SU-DHL-6 (cell line): ENCODE measurements around the gene COBLL1.

Experiments
- H2AFZ ChIP-seq: fragments of 200-600 bp; sonication (generic); 2 replicates; pipeline ENCODE4 v1.6.1; 2014; ENCODE audit warnings: low read depth, mild to moderate bottlenecking, moderate library complexity, mixed read lengths, antibody characterized with exemption, low read length; ENCODE audit not compliant: severe bottlenecking
- H3F3A ChIP-seq: fragments of 200-600 bp; shearing (Covaris generic); 2 replicates; pipeline ENCODE4 v1.6.0; 2016; ENCODE audit warnings: antibody characterized with exemption, mild to moderate bottlenecking; ENCODE audit not compliant: insufficient read depth
- H3K27ac ChIP-seq: fragments of 200-600 bp; sonication (generic); 2 replicates; pipeline ENCODE4 v1.5.1; 2016; ENCODE audit warnings: low read depth, mild to moderate bottlenecking, low read length, moderate library complexity, mixed read lengths
- H3K27me3 ChIP-seq: fragments of 200-600 bp; sonication (generic), shearing (Covaris generic); 2 replicates; pipeline ENCODE4 v1.6.0; 2014; ENCODE audit warnings: mild to moderate bottlenecking, low read length
- H3K36me3 ChIP-seq: fragments of 200-600 bp; sonication (generic); 2 replicates; pipeline ENCODE4 v1.6.1; 2014; ENCODE audit warnings: mild to moderate bottlenecking, low read length, mixed read lengths
- H3K4me2 ChIP-seq: fragments of 300-600, 200-600 bp; shearing (Covaris generic), sonication (generic); 2 replicates; pipeline ENCODE4 v1.6.0; 2014; ENCODE audit warnings: low read length, low read depth, mild to moderate bottlenecking; ENCODE audit not compliant: poor library complexity, severe bottlenecking
- H3K4me3 ChIP-seq: fragments of 200-600 bp; sonication (generic); 2 replicates; pipeline ENCODE4 v1.5.1; 2014; ENCODE audit warnings: antibody characterized with exemption, low read length, mild to moderate bottlenecking, mixed read lengths; ENCODE audit not compliant: insufficient read depth, poor library complexity, severe bottlenecking
- H3K79me2 ChIP-seq: fragments of 200-600 bp; sonication (generic); 2 replicates; pipeline ENCODE4 v1.6.1; 2014; ENCODE audit warnings: mild to moderate bottlenecking, low read length, moderate library complexity; ENCODE audit not compliant: insufficient read depth
- H3K9ac ChIP-seq: fragments of 200-600 bp; sonication (generic); 2 replicates; pipeline ENCODE4 v1.7.0; 2014; ENCODE audit warnings: mild to moderate bottlenecking, low read length
- H3K9me2 ChIP-seq: fragments of 200-600 bp; sonication (generic); replicated peaks from 2 replicates; pipeline ENCODE4 v1.6.1; 2014; ENCODE audit warnings: low read length; ENCODE audit not compliant: insufficient read depth
- H3K9me3 ChIP-seq: fragments of 200-600 bp; sonication (generic); 2 replicates; pipeline ENCODE4 v1.6.1; 2014; ENCODE audit warnings: low read length, mixed read lengths; ENCODE audit not compliant: insufficient read depth
- H4K20me1 ChIP-seq: fragments of 200-600 bp; sonication (generic); 2 replicates; pipeline ENCODE4 v1.6.1; 2014; ENCODE audit warnings: low read depth, mild to moderate bottlenecking, antibody characterized with exemption, low read length, moderate library complexity, mixed read lengths
- EZH2phosphoT487 ChIP-seq: fragments of 200-600 bp; sonication (generic), shearing (Covaris generic); conservative IDR thresholded peaks from 2 replicates; pipeline ENCODE4 v1.6.1; 2018; ENCODE audit warnings: mild to moderate bottlenecking, antibody characterized with exemption, low read length, moderate library complexity, mixed read lengths
- TF ChIP-seq, protein P1 (sequence below): fragments of 200-600 bp; sonication (generic); IDR thresholded peaks from one replicate; pipeline ENCODE4 v1.5.1; 2017; ENCODE audit warnings: antibody characterized with exemption, mild to moderate bottlenecking, low read length, moderate library complexity; ENCODE audit not compliant: insufficient read depth, poor library complexity, severe bottlenecking

The COBLL1 gene

DNA sequence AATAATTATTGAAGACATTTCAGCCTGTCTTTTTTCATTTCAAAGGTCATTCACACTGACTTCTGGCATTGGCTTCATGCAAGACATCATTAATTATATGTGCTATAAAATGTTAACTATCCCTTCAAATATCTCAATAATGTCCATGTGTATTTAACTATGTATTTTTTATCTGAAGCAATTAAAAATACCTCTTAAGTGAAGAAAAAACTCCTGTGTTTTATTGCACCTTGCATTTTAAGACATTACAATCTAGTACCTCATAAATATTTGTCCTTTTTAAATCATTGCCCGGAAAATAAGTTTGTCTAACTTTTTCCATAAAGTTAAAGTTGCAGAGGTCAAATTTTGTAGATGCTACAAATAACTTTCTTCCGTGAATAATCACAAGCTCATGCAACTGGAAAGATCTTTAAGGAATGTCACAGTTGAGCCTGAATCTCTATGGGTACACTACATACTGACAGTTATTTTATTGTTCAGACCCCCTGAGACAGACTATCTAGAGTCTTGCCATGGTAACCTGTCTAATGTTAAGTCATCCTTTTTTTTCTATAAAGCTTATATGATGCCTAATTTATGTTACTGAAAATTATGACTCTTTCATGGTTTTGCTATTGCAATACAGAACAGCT lies 38.4 kb upstream of the COBLL1 start:
- Histone ChIP-seq H3K9me2 (no peaks in the 10 kb centered on the region), H3F3A (no peaks in the 10 kb centered on the region), H3K4me3 (no peak overlapping the region), H3K27me3 (no peaks in the 10 kb centered on the region), H3K79me2 (no peaks in the 10 kb centered on the region), H3K9ac (no peak overlapping the region), H3K9me3 (no peaks in the 10 kb centered on the region), H3K27ac (no peak overlapping the region), H4K20me1 (no peaks in the 10 kb centered on the region), H3K36me3 (no peaks in the 10 kb centered on the region), H3K4me2 (no peak overlapping the region), H2AFZ (no peak overlapping the region)
- TF ChIP-seq, protein P1, sequence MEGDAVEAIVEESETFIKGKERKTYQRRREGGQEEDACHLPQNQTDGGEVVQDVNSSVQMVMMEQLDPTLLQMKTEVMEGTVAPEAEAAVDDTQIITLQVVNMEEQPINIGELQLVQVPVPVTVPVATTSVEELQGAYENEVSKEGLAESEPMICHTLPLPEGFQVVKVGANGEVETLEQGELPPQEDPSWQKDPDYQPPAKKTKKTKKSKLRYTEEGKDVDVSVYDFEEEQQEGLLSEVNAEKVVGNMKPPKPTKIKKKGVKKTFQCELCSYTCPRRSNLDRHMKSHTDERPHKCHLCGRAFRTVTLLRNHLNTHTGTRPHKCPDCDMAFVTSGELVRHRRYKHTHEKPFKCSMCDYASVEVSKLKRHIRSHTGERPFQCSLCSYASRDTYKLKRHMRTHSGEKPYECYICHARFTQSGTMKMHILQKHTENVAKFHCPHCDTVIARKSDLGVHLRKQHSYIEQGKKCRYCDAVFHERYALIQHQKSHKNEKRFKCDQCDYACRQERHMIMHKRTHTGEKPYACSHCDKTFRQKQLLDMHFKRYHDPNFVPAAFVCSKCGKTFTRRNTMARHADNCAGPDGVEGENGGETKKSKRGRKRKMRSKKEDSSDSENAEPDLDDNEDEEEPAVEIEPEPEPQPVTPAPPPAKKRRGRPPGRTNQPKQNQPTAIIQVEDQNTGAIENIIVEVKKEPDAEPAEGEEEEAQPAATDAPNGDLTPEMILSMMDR = no peak
- no peak for TF ChIP-seq EZH2phosphoT487

DNA sequence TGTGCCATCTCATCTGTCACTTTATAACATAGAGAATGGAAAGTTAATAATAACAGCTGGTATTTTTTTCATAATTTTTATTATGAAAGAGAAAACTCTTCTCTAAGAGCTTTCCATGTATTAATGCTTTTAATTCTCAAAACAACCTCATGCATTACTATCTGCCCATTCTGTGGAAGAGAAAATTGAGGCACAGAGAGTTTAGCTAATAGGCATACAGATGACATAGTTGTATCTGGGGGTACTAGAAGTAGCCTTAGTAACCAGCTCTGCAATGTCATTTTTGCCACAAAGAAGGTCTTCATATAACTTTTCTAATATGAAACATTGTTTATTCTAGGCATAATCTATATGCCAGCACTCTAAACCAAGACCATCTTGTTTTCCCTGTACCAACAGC lies 36.3 kb upstream of the COBLL1 start:
- no peak overlapping the region for H3K27ac ChIP-seq
- no peaks in the 10 kb centered on the region for H3K36me3 ChIP-seq
- TF ChIP-seq, protein P1 = no peak
- TF ChIP-seq EZH2phosphoT487 = no peak

DNA sequence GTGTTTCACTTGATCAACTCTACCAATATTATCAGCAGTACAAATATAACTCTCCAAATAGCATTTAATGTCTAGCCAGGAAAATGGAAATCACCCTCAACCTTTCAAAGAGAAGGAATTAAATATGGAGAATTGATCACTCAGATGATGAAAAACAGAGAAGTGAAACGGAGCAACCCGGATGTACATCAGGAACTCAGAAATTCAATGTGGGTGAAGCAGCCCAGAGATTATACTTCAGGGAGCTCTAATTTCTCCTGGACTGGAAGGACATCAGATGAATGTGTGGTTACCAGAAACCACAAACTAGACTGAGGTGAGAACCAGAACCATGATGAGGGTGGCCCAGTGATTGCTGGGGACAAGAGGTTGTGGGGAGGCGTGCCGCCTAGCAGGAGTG lies 35.5 kb upstream of the COBLL1 start:
- H3K9ac ChIP-seq = no peak overlapping the region
- no peak for TF ChIP-seq EZH2phosphoT487
- TF ChIP-seq, protein P1 = no peak
- H3K27ac ChIP-seq = no peak overlapping the region
- no peaks in the 10 kb centered on the region for H3K27me3 ChIP-seq
- H3K4me3 ChIP-seq = no peak overlapping the region
- no peaks in the 10 kb centered on the region for H3K79me2 ChIP-seq
- H3K9me3 ChIP-seq = no peaks in the 10 kb centered on the region
- no peaks in the 10 kb centered on the region for H3K9me2 ChIP-seq
- no peak overlapping the region for H3K4me2 ChIP-seq
- no peaks in the 10 kb centered on the region for H4K20me1 ChIP-seq
- H2AFZ ChIP-seq = no peak overlapping the region
- H3K36me3 ChIP-seq = no peaks in the 10 kb centered on the region
- no peaks in the 10 kb centered on the region for H3F3A ChIP-seq

More for the DNA sequence above, 36.3 kb upstream of the COBLL1 start:
- Histone ChIP-seq H2AFZ (no peak overlapping the region), H3F3A (no peaks in the 10 kb centered on the region), H3K4me2 (no peak overlapping the region), H3K4me3 (no peak overlapping the region), H3K79me2 (no peaks in the 10 kb centered on the region), H4K20me1 (no peaks in the 10 kb centered on the region), H3K27me3 (no peaks in the 10 kb centered on the region), H3K9ac (no peak overlapping the region), H3K9me2 (no peaks in the 10 kb centered on the region), H3K9me3 (no peaks in the 10 kb centered on the region)
